Uterus (tissue), 2 donors: Measurements from ENCODE around the gene ISL2.

Source experiments
- POLR2A ChIP-seq, 2 donors: fragments of 450-650 bp; IDR thresholded peaks; one replicate each; pipeline ENCODE4 v1.6.1; 2016; ENCODE audit warnings: antibody characterized with exemption in 2 of 2, mild to moderate bottlenecking in 1 of 2, moderate library complexity in 1 of 2
- TF ChIP-seq, protein P1 (sequence below), 4 experiments: fragments of 200-600 bp in 2 of 4; fragments of 450-650 bp in 2 of 4; sonication (generic) in 2 of 4; IDR thresholded peaks; one replicate each; pipeline ENCODE4 v1.5.1; 2016 to 2019; ENCODE audit warnings: antibody characterized with exemption in 4 of 4, mild to moderate bottlenecking in 2 of 4, moderate library complexity in 1 of 4

DNA sequence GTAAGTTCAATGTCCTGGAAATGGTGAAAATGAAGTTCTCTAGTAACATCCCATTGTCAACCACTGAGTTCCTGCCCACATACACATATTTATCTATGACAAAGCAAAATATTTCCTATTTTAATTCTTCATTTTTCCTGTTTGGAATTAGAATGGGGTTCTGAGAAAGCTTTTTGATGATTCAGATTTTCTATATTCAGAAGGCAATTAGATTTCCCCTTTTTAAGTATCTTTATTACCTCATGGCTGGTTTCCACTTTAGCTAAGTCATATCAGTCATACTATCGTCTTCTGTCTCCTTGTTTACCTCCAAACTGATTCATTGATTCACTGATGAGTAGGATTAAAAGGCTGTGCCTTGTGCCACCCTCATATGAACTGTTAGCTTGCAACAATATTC is 43.2 kb upstream of the ISL2 start:
- TF ChIP-seq, protein P1, sequence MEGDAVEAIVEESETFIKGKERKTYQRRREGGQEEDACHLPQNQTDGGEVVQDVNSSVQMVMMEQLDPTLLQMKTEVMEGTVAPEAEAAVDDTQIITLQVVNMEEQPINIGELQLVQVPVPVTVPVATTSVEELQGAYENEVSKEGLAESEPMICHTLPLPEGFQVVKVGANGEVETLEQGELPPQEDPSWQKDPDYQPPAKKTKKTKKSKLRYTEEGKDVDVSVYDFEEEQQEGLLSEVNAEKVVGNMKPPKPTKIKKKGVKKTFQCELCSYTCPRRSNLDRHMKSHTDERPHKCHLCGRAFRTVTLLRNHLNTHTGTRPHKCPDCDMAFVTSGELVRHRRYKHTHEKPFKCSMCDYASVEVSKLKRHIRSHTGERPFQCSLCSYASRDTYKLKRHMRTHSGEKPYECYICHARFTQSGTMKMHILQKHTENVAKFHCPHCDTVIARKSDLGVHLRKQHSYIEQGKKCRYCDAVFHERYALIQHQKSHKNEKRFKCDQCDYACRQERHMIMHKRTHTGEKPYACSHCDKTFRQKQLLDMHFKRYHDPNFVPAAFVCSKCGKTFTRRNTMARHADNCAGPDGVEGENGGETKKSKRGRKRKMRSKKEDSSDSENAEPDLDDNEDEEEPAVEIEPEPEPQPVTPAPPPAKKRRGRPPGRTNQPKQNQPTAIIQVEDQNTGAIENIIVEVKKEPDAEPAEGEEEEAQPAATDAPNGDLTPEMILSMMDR (IDR thresholded peaks at IDR 0.05): no peak
- no peak for TF ChIP-seq POLR2A (IDR thresholded peaks at IDR 0.05)
